K562 (cell line): Measurements from ENCODE around the gene ERBB4. TPM values are rescaled to one million over a fixed set of nuclear protein-coding genes. Genes with fewer than 3 reads are reported as not detected.

Experiments
- ATAC-seq: fragments of 200-7000 bp; cut with Tn5 transposase; 3 replicates; pipeline ENCODE4 v1.9.1; 2020; ENCODE audit warnings: moderate library complexity
- BruUV-seq: library from RNA; stranded (reverse); fragments of 400-500 nt; replicated peaks from 2 replicates; lab custom pipeline; 2021; lab: Mats Ljungman, UMichigan
- CTCF ChIA-PET: fragments of 300-600 bp; formaldehyde crosslinking; extraction: SDS; loops from one replicate; lab custom pipeline; 2021; ENCODE audit warnings: low intra/inter-chr PET ratio; lab: Yijun Ruan, JAX
- POLR2A ChIA-PET: fragments of 300-600, 350-650 bp; sonication (Branson Sonifier 250); formaldehyde crosslinking; extraction: SDS; loops from one replicate; lab custom pipeline; 2021; ENCODE audit warnings: antibody characterized with exemption, inconsistent platforms; lab: Yijun Ruan, JAX
- DNase-seq, 4 experiments: peaks; one replicate each; pipeline versions ENCODE4 v3.0.0 to v3.0.0-alpha.2; 2011 to 2018; ENCODE audit warnings: low spot score in 3 of 4, mixed read lengths in 3 of 4; ENCODE audit errors: extremely low read depth in 1 of 4
- FAIRE-seq: peaks from 2 replicates; lab custom pipeline; 2011; peaks lifted over from hg19 to GRCh38; lab: Jason Lieb, UNC
- H2AFZ ChIP-seq: 2 replicates; pipeline ENCODE4 v1.6.0; 2011; ENCODE audit warnings: low read depth, low read length, control low read depth, inconsistent platforms
- H3K27ac ChIP-seq: fragments of 200-600 bp; 3 replicates; pipeline ENCODE4 v1.8.0; 2011; ENCODE audit warnings: low read depth, mild to moderate bottlenecking, control low read depth, inconsistent platforms, low read length, moderate library complexity, mixed read lengths; ENCODE audit errors: extremely low read depth
- H3K27me3 ChIP-seq, 2 experiments: fragments of 300-600 bp in 1 of 2; 2 replicates in 1 of 2; 3 replicates in 1 of 2; pipeline versions ENCODE4 v1.6.0 to v1.8.0; 2011; ENCODE audit warnings: inconsistent platforms in 2 of 2, low read length in 2 of 2, mild to moderate bottlenecking in 1 of 2, mixed read lengths in 1 of 2, moderate library complexity in 1 of 2; ENCODE audit not compliant: control insufficient read depth in 2 of 2, insufficient read depth in 2 of 2
- H3K36me3 ChIP-seq: fragments of 300-600 bp; 3 replicates; pipeline ENCODE4 v1.8.0; 2011; ENCODE audit warnings: mild to moderate bottlenecking, low read length, inconsistent platforms; ENCODE audit not compliant: control insufficient read depth, insufficient read depth
- H3K4me1 ChIP-seq, 2 experiments: fragments of 200-600 bp in 1 of 2; replicated peaks in 1 of 2; 2 replicates in 1 of 2; 3 replicates in 1 of 2; pipeline versions ENCODE4 v1.5.1 to v1.8.0; 2011; ENCODE audit warnings: inconsistent platforms in 2 of 2, low read length in 2 of 2, mild to moderate bottlenecking in 1 of 2, mixed read lengths in 1 of 2, moderate library complexity in 1 of 2; ENCODE audit not compliant: control insufficient read depth in 2 of 2, insufficient read depth in 2 of 2
- H3K4me2 ChIP-seq: 2 replicates; pipeline ENCODE4 v1.6.1; 2011; ENCODE audit warnings: low read length, control low read depth, inconsistent platforms, mixed read lengths; ENCODE audit not compliant: insufficient read depth
- H3K4me3 ChIP-seq: fragments of 200-600 bp; sonication (generic), shearing (Covaris generic); 2 replicates; pipeline ENCODE4 v1.5.1; 2016; ENCODE audit warnings: control low read depth, inconsistent platforms
- H3K79me2 ChIP-seq: fragments of 200-600 bp; 3 replicates; pipeline ENCODE4 v1.8.0; 2011; ENCODE audit warnings: low read length, inconsistent platforms; ENCODE audit not compliant: control insufficient read depth, insufficient read depth
- H3K9ac ChIP-seq, 2 experiments: 2 replicates each; pipeline versions ENCODE4 v1.6.0 to v1.6.1; 2011; ENCODE audit warnings: low read depth in 2 of 2, low read length in 2 of 2, control low read depth in 1 of 2, inconsistent platforms in 1 of 2, mild to moderate bottlenecking in 1 of 2, mixed read lengths in 1 of 2; ENCODE audit not compliant: insufficient read depth in 1 of 2
- H3K9me1 ChIP-seq: one replicate; pipeline ENCODE4 v1.6.0; 2011; ENCODE audit warnings: inconsistent platforms, mild to moderate bottlenecking, low read length, moderate library complexity; ENCODE audit not compliant: control insufficient read depth, insufficient read depth
- H3K9me3 ChIP-seq: replicated peaks from 2 replicates; pipeline ENCODE4 v1.5.1; 2011; ENCODE audit warnings: low read depth, low read length, inconsistent platforms; ENCODE audit not compliant: control insufficient read depth, insufficient read depth
- H4K20me1 ChIP-seq: replicated peaks from 2 replicates; pipeline ENCODE4 v1.6.1; 2011; ENCODE audit warnings: low read length, inconsistent platforms, mixed read lengths; ENCODE audit not compliant: control insufficient read depth, insufficient read depth
- CHD1 ChIP-seq: fragments of 200-600 bp; sonication (generic); IDR thresholded peaks from one replicate; pipeline ENCODE4 v1.6.1; 2012; ENCODE audit warnings: mild to moderate bottlenecking, moderate library complexity, low read length, inconsistent platforms
- ILF3 ChIP-seq: fragments of 450-650 bp; IDR thresholded peaks from 2 replicates; pipeline ENCODE4 v1.6.1; 2018; ENCODE audit warnings: antibody characterized with exemption, mild to moderate bottlenecking, moderate library complexity, borderline replicate concordance
- LEF1 ChIP-seq: fragments of 450-650 bp; IDR thresholded peaks from 2 replicates; pipeline ENCODE4 v1.6.1; 2016; ENCODE audit warnings: mild to moderate bottlenecking
- NCOA2 ChIP-seq, 2 experiments: fragments of 450-650 bp; IDR thresholded peaks; 2 replicates each; pipeline ENCODE4 v1.6.1; 2018; ENCODE audit warnings: mild to moderate bottlenecking in 2 of 2, moderate library complexity in 1 of 2; ENCODE audit not compliant: partially characterized antibody in 2 of 2
- NFXL1 ChIP-seq: fragments of 450-650 bp; formaldehyde crosslinking; IDR thresholded peaks from 2 replicates; pipeline ENCODE4 v1.4.0; 2021; ENCODE audit warnings: mild to moderate bottlenecking
- SREBF2 ChIP-seq: sonication (generic); formaldehyde crosslinking; IDR thresholded peaks from 2 replicates; pipeline ENCODE4 v1.4.0; 2020; ENCODE audit warnings: mild to moderate bottlenecking, missing genetic modification reagents
- ZNF12 ChIP-seq: sonication (generic); formaldehyde crosslinking; IDR thresholded peaks from 2 replicates; pipeline ENCODE4 v1.4.0; 2020; ENCODE audit warnings: mild to moderate bottlenecking, missing genetic modification reagents
- ZNF133 ChIP-seq: fragments of 250-450 bp; sonication (Bioruptor Pico); IDR thresholded peaks from 2 replicates; pipeline ENCODE4 v1.4.0; 2020; ENCODE audit warnings: mild to moderate bottlenecking
- ZNF232 ChIP-seq: sonication (generic); formaldehyde crosslinking; IDR thresholded peaks from 2 replicates; pipeline ENCODE4 v1.8.0; 2022; ENCODE audit warnings: mild to moderate bottlenecking, missing genetic modification reagents
- WGBS: fragments of 100-300 bp; shearing (Covaris generic); methylation state at CpG from one replicate; pipeline ENCODE4 v1.1.6; 2016; ENCODE audit warnings: low coverage, mixed read lengths; ENCODE audit not compliant: insufficient coverage; ENCODE audit errors: missing lambda C conversion rate; 5-methylcytosine and 5-hydroxymethylcytosine counted together
- in situ Hi-C: fragments of 300-500 bp; cut with MboI; formaldehyde crosslinking; loops from 4 replicates; pipeline ENCODE4 v1.15.0; 2018; ENCODE audit warnings: inconsistent platforms, mixed read lengths
- intact Hi-C: fragments of 100-400 bp; cut with micrococcal nuclease; formaldehyde crosslinking; loops from 2 replicates; pipeline ENCODE4 v1.14.2; 2022
- polyA plus RNA-seq, 8 experiments: library from polyadenylated mRNA; depleted of rRNA in 4 of 8; stranded (reverse) in 5 of 8; unstranded in 3 of 8; fragments of >200 nt; fragmentation: Nextera tagmentation in 2 of 8; fragmentation: Illumina TruSeq in 1 of 8; extraction: Ambion mirVana in 2 of 8; extraction: Trizol in 1 of 8; gene quantifications; 2 replicates each; pipeline versions ENCODE4 v1.2.1 to v1.2.3, GENCODE V29; 2011 to 2014; ENCODE audit warnings: inconsistent platforms in 1 of 8, missing spikeins in 1 of 8
- total RNA-seq, 7 experiments: library from RNA; depleted of rRNA in 6 of 7; stranded (reverse); fragments of >200 nt in 6 of 7; fragmentation: Illumina TruSeq in 2 of 7; extraction: Trizol in 2 of 7; gene quantifications; 2 replicates each; pipeline versions ENCODE4 v1.2.1 to v1.2.3, GENCODE V29; 2011 to 2021; ENCODE audit warnings: low replicate concordance in 1 of 7
- TF ChIP-seq, protein P1 (sequence below): fragments of 250-450 bp; sonication (Bioruptor Pico); IDR thresholded peaks from 2 replicates; pipeline ENCODE4 v1.5.0; 2021; ENCODE audit warnings: mild to moderate bottlenecking, borderline replicate concordance
- TF ChIP-seq, protein P2 (sequence below): sonication (generic); formaldehyde crosslinking; IDR thresholded peaks from 2 replicates; pipeline ENCODE4 v1.8.1; 2023; ENCODE audit warnings: mild to moderate bottlenecking, missing genetic modification reagents
- TF ChIP-seq, protein P3 (sequence below), 2 experiments: IDR thresholded peaks; 2 replicates each; pipeline ENCODE4 v1.6.1; 2011; ENCODE audit warnings: borderline replicate concordance in 1 of 2, control low read depth in 1 of 2, low read depth in 1 of 2, low read length in 1 of 2, mild to moderate bottlenecking in 1 of 2, mixed read lengths in 1 of 2, moderate library complexity in 1 of 2; ENCODE audit not compliant: insufficient read depth in 1 of 2, insufficient read length in 1 of 2, poor library complexity in 1 of 2, severe bottlenecking in 1 of 2; ENCODE audit errors: extremely low read depth in 1 of 2
- TF ChIP-seq, protein P4 (sequence below): fragments of 450-650 bp; IDR thresholded peaks from 2 replicates; pipeline ENCODE4 v1.6.1; 2017; ENCODE audit warnings: mild to moderate bottlenecking, moderate library complexity
- TF ChIP-seq, protein P5 (sequence below): fragments of 250-450 bp; sonication (Bioruptor Pico); IDR thresholded peaks from 2 replicates; pipeline ENCODE4 v1.8.0; 2022; ENCODE audit warnings: inconsistent platforms

The ERBB4 gene
- total and polyA plus RNA-seq, 9 of the 15 experiments (the other 6 are each of a cell fraction or from before 2014, with no cell fraction given), result not detected

DNA sequence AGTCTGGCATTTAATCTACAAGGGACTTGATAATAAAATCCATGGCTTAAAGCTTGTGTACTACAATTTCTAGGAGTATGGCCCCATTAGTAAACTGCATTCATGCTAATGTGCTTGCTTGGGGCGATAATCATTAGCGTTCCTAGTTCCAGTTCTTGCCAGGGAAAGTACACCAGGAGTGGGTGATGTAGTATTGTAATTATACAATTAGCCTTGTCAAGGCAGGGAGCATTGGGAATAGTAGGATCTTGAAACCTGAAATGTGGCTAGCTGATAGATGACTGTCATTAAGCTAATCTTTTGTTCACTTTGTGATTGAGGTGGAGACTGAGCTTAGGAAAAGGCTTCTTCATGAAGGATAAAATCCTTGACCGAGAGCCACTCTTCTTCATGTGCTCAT lies 993.0 kb downstream of the ERBB4 start:
- WGBS, result 0% methylated on average over 3 of the region's 3 CpGs
- TF ChIP-seq, protein P1, sequence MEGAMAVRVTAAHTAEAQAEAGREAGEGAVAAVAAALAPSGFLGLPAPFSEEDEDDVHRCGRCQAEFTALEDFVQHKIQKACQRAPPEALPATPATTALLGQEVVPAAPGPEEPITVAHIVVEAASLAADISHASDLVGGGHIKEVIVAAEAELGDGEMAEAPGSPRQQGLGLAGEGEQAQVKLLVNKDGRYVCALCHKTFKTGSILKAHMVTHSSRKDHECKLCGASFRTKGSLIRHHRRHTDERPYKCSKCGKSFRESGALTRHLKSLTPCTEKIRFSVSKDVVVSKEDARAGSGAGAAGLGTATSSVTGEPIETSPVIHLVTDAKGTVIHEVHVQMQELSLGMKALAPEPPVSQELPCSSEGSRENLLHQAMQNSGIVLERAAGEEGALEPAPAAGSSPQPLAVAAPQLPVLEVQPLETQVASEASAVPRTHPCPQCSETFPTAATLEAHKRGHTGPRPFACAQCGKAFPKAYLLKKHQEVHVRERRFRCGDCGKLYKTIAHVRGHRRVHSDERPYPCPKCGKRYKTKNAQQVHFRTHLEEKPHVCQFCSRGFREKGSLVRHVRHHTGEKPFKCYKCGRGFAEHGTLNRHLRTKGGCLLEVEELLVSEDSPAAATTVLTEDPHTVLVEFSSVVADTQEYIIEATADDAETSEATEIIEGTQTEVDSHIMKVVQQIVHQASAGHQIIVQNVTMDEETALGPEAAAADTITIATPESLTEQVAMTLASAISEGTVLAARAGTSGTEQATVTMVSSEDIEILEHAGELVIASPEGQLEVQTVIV (CRISPR knock-in tag), result no peak
- TF ChIP-seq NFXL1 (CRISPR knock-in tag) (no peak), CHD1 (no peak), LEF1 (no peak), SREBF2 (no peak), ZNF12 (CRISPR knock-in tag) (no peak), ZNF232 (CRISPR knock-in tag) (no peak), NCOA2 (IDR thresholded peaks at IDR 0.05; ENCODE audit: partially characterized antibody in 2 of 2) (no peak), ZNF133 (CRISPR knock-in tag) (no peak), ILF3 (no peak)
- TF ChIP-seq, protein P2, sequence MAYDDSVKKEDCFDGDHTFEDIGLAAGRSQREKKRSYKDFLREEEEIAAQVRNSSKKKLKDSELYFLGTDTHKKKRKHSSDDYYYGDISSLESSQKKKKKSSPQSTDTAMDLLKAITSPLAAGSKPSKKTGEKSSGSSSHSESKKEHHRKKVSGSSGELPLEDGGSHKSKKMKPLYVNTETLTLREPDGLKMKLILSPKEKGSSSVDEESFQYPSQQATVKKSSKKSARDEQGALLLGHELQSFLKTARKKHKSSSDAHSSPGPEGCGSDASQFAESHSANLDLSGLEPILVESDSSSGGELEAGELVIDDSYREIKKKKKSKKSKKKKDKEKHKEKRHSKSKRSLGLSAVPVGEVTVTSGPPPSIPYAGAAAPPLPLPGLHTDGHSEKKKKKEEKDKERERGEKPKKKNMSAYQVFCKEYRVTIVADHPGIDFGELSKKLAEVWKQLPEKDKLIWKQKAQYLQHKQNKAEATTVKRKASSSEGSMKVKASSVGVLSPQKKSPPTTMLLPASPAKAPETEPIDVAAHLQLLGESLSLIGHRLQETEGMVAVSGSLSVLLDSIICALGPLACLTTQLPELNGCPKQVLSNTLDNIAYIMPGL (CRISPR knock-in tag), result no peak
- TF ChIP-seq, protein P3, sequence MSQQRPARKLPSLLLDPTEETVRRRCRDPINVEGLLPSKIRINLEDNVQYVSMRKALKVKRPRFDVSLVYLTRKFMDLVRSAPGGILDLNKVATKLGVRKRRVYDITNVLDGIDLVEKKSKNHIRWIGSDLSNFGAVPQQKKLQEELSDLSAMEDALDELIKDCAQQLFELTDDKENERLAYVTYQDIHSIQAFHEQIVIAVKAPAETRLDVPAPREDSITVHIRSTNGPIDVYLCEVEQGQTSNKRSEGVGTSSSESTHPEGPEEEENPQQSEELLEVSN (IDR thresholded peaks at IDR 0.05; ENCODE audit: borderline replicate concordance in 1 of 2, extremely low read depth in 1 of 2, insufficient read depth in 1 of 2, insufficient read length in 1 of 2, low read depth in 1 of 2, low read length in 1 of 2, poor library complexity in 1 of 2, severe bottlenecking in 1 of 2), result no peak
- TF ChIP-seq, protein P4, sequence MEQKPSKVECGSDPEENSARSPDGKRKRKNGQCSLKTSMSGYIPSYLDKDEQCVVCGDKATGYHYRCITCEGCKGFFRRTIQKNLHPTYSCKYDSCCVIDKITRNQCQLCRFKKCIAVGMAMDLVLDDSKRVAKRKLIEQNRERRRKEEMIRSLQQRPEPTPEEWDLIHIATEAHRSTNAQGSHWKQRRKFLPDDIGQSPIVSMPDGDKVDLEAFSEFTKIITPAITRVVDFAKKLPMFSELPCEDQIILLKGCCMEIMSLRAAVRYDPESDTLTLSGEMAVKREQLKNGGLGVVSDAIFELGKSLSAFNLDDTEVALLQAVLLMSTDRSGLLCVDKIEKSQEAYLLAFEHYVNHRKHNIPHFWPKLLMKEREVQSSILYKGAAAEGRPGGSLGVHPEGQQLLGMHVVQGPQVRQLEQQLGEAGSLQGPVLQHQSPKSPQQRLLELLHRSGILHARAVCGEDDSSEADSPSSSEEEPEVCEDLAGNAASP, result no peak
- TF ChIP-seq, protein P5, sequence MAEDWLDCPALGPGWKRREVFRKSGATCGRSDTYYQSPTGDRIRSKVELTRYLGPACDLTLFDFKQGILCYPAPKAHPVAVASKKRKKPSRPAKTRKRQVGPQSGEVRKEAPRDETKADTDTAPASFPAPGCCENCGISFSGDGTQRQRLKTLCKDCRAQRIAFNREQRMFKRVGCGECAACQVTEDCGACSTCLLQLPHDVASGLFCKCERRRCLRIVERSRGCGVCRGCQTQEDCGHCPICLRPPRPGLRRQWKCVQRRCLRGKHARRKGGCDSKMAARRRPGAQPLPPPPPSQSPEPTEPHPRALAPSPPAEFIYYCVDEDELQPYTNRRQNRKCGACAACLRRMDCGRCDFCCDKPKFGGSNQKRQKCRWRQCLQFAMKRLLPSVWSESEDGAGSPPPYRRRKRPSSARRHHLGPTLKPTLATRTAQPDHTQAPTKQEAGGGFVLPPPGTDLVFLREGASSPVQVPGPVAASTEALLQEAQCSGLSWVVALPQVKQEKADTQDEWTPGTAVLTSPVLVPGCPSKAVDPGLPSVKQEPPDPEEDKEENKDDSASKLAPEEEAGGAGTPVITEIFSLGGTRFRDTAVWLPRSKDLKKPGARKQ (CRISPR knock-in tag), result no peak

More for the DNA sequence above, 993.0 kb downstream of the ERBB4 start:
- H3K4me1 ChIP-seq, result no peaks in the 10 kb centered on the region
- no peaks in the 10 kb centered on the region for H3K27me3 ChIP-seq
- H3K9ac ChIP-seq, result no peak overlapping the region
- BruUV-seq, result no TSS peak
- ChIA-PET CTCF (no interaction called here), POLR2A (no interaction called here)
- intact Hi-C loops, result no loop called here
- H3K9me1 ChIP-seq, result no peaks in the 10 kb centered on the region
- H2AFZ ChIP-seq, result no peak overlapping the region
- H3K9me3 ChIP-seq, result no peaks in the 10 kb centered on the region
- H4K20me1 ChIP-seq, result no peaks in the 10 kb centered on the region
- H3K4me3 ChIP-seq, result no peak overlapping the region
- H3K27ac ChIP-seq, result no peak overlapping the region
- no peak for ATAC-seq
- no peaks in the 10 kb centered on the region for H3K36me3 ChIP-seq
- in situ Hi-C loops, result no loop called here
- no peaks in the 10 kb centered on the region for H3K79me2 ChIP-seq
- no peak overlapping the region for H3K4me2 ChIP-seq
- no peak for FAIRE-seq
- no peak for DNase-seq
